Testis (tissue), 2 donors: Measurements from ENCODE around the gene PRKD3.

Source experiments
- CTCF ChIP-seq, 3 experiments: fragments of 450-650 bp in 2 of 3; fragments of 200-600 bp in 1 of 3; sonication (generic) in 1 of 3; IDR thresholded peaks; one replicate each; pipeline ENCODE4 v1.5.1; 2016 to 2019; ENCODE audit warnings: antibody characterized with exemption in 3 of 3, mild to moderate bottlenecking in 2 of 3, moderate library complexity in 1 of 3
- POLR2A ChIP-seq: fragments of 450-650 bp; IDR thresholded peaks from one replicate; pipeline ENCODE4 v1.6.1; 2017; ENCODE audit warnings: antibody characterized with exemption, mild to moderate bottlenecking, moderate library complexity

GRCh38 chr2:37372000-37372399 lies 47.4 kb upstream of the PRKD3 start:
- TF ChIP-seq CTCF (IDR thresholded peaks at IDR 0.05) (no peak), POLR2A (no peak)
